ENCODE data around the gene CCDC27. TPM values are rescaled to one million over a fixed set of nuclear protein-coding genes. Genes with fewer than 3 reads are reported as not detected.

The CCDC27 gene
- not detected in 2 replicates for polyA plus RNA-seq (2011; rRNA removed)
- not detected in 2 replicates for polyA minus RNA-seq (2011; rRNA and poly(A)+ RNA removed)

DNA sequence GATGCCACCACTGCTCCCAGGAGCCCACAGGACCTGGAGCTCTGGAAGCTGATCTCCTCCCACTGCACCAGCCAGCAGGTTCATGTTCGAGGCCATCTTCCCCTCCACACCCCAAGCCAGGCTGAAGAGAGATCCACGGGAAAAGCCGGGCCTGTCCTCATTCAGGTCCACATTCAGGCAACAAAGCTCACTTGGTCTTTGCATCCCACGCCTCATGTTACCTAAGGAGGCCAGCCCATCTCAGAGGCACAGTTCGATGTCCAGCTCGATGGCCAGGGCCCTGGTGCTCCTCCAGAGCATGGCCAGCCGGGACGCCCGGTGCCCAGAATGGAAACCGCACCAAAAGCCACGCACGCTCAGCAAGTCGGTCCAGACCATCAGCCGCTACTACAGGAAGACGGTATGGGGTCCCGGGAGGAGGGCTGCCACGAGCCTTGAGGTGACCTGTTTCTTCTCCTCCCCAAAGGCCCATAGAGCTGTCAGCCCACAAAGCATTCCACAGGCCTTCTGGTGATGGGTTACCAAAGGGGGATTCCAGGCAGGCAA is at the start of gene CCDC27:
Gene CCDC27, plus strand, starts transcription at position 51 of the 546 bp plus-strand sequence. Its CDS starts 32 bp downstream, at position 83.
- H3K4me3 ChIP-seq (ENCODE audit: low read depth, low read length): no peak within 1 kb of the TSS
- no peak within 1 kb of the TSS for H3K27ac ChIP-seq (ENCODE audit: low read depth, low read length)
- ChIA-PET POLR2A (no interaction called here), CTCF (no interaction called here)
- DNase-seq (ENCODE audit: low read depth, low spot score): no peak
- TF ChIP-seq, protein P1, sequence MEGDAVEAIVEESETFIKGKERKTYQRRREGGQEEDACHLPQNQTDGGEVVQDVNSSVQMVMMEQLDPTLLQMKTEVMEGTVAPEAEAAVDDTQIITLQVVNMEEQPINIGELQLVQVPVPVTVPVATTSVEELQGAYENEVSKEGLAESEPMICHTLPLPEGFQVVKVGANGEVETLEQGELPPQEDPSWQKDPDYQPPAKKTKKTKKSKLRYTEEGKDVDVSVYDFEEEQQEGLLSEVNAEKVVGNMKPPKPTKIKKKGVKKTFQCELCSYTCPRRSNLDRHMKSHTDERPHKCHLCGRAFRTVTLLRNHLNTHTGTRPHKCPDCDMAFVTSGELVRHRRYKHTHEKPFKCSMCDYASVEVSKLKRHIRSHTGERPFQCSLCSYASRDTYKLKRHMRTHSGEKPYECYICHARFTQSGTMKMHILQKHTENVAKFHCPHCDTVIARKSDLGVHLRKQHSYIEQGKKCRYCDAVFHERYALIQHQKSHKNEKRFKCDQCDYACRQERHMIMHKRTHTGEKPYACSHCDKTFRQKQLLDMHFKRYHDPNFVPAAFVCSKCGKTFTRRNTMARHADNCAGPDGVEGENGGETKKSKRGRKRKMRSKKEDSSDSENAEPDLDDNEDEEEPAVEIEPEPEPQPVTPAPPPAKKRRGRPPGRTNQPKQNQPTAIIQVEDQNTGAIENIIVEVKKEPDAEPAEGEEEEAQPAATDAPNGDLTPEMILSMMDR (IDR thresholded peaks at IDR 0.05; ENCODE audit: low read depth, low read length): no peak
- no peaks in the 10 kb centered on the region for H3K9me3 ChIP-seq (ENCODE audit: control insufficient read depth, insufficient read depth, low read length)
- peaks cover 21% of the 10 kb centered on the region for H3K27me3 ChIP-seq (ENCODE audit: control insufficient read depth, insufficient read depth, low read length)

DNA sequence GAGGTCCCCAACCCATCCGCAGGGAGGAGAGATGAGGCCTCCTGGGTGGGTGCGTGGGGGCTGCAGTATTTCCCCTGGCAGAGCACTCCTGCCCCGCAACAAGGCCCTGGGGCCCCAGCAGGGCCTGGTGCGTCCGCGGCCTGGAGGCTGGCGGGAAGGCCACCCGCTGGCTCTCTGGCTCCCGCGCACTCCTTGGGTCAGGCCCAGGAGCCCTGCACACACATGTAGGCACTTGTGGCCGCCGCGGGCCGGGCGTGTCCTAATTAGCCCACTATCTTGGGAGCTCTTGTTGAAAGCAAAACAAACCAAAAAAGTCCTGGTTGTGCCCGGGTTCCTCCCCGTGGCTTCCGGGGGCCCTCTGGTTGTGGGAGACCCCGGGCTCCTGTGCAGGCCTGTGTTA is 49.7 kb upstream of the CCDC27 start:
- TF ChIP-seq, protein P1 (IDR thresholded peaks at IDR 0.05; ENCODE audit: low read depth, low read length): no peak
- no peak overlapping the region for H3K4me3 ChIP-seq (ENCODE audit: low read depth, low read length)
- no peak for DNase-seq (ENCODE audit: low read depth, low spot score)
- no peak overlapping the region for H3K27ac ChIP-seq (ENCODE audit: low read depth, low read length)
- ChIA-PET CTCF (interaction anchor here (1.3 kb wide), 1 partner anchor 22 kb away, joined by 5 read pairs; no protein-coding TSS in a partner anchor), POLR2A (no interaction called here)
- no peaks in the 10 kb centered on the region; the same call in 1 of the 2 replicates for H3K9me3 ChIP-seq (ENCODE audit: control insufficient read depth, insufficient read depth, low read length)
- peaks cover 21% of the 10 kb centered on the region for H3K27me3 ChIP-seq (ENCODE audit: control insufficient read depth, insufficient read depth, low read length)

DNA sequence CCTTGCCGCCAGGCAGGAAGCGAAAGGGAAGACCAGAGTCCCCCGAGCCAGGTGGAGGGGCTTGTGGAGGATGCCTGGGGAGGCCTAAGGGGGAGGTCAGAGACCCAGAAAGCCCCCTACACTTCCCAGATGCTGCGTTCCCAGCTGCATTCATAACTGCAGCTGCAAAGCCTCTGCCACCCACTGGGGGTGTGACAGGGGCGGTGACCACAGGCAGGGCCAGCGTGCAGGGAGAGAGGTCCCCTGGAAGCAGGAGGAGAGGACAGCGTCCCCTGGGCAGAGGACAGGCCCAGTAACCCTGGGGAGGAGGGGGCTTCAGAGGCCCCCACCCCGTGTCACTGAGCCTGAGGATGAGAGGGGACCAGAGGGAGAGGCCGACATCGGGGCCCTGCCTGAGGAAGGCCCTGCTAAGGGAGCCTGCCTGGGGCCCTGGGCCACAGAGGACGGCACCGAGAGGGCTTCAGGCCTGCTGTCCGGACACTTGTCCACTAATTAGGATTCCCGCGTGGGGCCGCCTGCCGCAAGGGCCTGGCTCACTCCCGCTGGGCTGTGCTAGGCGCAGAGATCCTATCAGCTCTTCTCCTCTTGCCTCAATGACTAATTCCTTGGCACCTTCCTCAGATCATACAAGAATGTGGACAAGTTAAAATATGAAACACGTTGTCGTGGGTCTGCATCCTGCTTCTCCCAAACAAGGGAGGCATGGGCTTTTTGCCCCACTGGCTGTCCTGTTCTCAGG is 49.1 kb upstream of the CCDC27 start:
- ChIA-PET POLR2A (no interaction called here), CTCF (interaction anchor here (1.3 kb wide), 1 partner anchor 21 kb away, joined by 5 read pairs; no protein-coding TSS in a partner anchor)
- no peak overlapping the region for H3K4me3 ChIP-seq (ENCODE audit: low read depth, low read length)
- no peak overlapping the region for H3K27ac ChIP-seq (ENCODE audit: low read depth, low read length)
- peaks cover 24% of the 10 kb centered on the region for H3K27me3 ChIP-seq (ENCODE audit: control insufficient read depth, insufficient read depth, low read length)
- TF ChIP-seq, protein P1 (IDR thresholded peaks at IDR 0.05; ENCODE audit: low read depth, low read length): no peak
- DNase-seq (ENCODE audit: low read depth, low spot score): no peak
- H3K9me3 ChIP-seq (ENCODE audit: control insufficient read depth, insufficient read depth, low read length): no peaks in the 10 kb centered on the region; the same call in 1 of the 2 replicates

DNA sequence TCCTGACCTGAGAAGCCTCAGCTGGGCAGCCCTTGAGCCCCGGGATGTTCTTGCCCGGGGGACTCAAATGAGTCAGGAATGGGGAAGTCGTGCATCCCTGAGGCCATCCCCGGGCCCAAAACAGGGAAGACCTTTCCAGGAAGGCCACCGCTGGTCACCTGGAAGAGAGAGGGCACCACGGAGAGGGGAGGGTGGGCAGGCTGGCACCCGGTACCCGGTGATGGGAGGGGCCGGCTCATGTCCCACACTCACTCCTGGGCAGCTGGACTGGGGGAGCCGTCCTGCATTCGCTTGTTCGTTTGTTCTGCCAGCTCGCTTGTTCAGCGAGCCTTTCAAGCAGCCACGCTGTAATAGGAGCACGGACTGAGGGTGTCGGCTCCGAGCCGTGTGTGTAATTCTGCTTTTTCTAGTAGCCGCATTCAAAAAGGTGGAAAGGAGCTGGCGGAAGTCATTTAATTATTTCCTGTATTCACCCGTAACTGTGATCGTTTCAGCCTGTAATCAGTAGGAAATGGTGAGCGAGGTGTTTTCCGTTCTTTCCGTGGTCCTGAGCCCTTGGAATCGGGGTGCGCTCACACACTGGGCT is 48.4 kb upstream of the CCDC27 start:
- ChIA-PET POLR2A (no interaction called here), CTCF (interaction anchor here (0.6 kb wide), 1 partner anchor 233 kb away, joined by 5 read pairs; no protein-coding TSS in a partner anchor)
- H3K27ac ChIP-seq (ENCODE audit: low read depth, low read length): no peak overlapping the region
- DNase-seq (ENCODE audit: low read depth, low spot score): no peak
- peaks cover 24% of the 10 kb centered on the region for H3K27me3 ChIP-seq (ENCODE audit: control insufficient read depth, insufficient read depth, low read length)
- TF ChIP-seq, protein P1 (IDR thresholded peaks at IDR 0.05; ENCODE audit: low read depth, low read length): no peak
- H3K4me3 ChIP-seq (ENCODE audit: low read depth, low read length): no peak overlapping the region
- no peaks in the 10 kb centered on the region; the same call in 1 of the 2 replicates for H3K9me3 ChIP-seq (ENCODE audit: control insufficient read depth, insufficient read depth, low read length)
